ENCODE measurements around the gene UBE2Q2.
"Not testable (repeated sequence)": the region's sequence is repeated elsewhere in the genome, so short reads cannot be mapped to it uniquely, and the experiment has no call there.

Gene UBE2Q2

DNA sequence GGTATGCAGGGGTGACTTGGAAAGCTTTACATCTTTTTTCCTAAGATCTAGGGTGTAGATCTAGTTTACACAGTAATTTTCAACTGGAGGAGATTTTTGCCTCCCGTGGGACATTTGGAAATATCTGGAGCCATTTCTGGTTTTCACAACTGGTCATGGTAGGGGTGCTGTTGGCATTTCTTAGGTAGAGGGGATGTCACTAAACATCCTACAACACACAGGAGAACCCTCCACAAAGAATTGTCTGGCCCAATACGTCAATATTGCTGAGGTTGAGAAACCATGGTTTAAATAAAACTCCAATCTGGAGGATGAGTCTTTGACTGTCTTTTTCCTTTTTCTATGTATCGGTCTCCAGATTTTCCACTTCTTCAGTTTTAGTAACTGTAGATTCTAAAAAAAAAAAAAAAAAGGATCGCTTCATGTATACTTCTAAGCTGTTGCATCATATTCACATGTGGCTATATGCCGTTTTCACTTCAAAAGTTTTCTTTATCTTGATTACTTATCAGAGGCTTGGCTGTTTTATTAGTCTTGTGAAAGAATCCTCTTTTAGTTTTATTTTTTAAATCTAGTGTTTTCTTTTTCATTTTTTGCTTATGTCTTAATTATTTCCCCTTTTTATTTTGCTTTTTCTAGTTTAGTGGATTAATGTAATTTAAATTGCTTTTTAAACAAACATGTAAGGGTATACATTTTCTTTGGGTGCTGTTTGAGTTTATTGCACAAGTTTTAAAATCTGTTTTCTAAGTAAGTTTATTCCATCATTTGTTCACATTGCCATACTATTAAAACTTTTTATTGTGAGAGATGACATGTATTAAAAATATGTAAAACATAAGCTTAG, 21.2 kb downstream of the UBE2Q2 start:
- DNase-seq (ENCODE audit: extremely low read depth in 1 of 2, low read depth in 1 of 2), result no peak

DNA sequence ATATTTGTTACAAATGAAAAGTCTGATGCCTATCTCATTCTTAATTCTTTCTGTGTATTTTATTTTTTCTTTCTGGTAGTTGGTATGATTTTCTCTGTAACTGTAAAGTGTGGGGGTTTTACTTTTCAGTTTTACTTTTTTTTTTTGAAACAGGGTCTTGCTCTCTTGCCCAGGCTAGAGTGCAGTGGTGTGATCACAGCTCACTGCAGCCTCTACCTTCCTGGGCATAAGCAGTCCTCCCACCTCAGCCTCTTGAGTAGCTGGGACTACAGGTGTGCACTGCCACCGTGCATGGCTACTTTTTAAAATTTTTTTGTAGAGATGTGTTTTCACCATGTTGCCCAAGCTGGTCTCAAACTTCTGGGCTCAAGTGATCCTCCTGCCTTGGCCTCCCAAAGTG, 22.8 kb downstream of the UBE2Q2 start:
- not testable (repeated sequence) for DNase-seq (ENCODE audit: extremely low read depth in 1 of 2, low read depth in 1 of 2)

DNA sequence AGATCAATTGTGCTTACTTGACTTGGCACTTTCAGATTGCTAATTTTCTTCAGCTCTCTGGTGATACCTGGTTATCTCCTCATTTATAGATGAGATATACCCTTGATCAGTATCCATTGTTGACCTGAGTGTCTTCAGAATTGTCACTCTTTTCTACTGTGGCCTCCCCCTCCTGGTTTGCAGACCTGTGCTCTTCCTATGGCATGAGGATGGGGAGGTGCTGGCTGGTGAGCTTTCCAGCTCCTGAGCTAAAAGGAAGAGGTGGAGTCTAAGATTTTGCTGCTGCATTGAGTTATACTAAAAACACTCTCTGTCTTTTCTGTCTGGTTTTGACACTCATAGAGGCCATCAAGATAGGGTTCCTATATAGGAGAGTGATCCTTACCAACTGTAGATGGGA, 23.7 kb downstream of the UBE2Q2 start:
- DNase-seq (ENCODE audit: extremely low read depth in 1 of 2, low read depth in 1 of 2), result no peak

- no peak for DNase-seq (ENCODE audit: extremely low read depth in 1 of 2, low read depth in 1 of 2)
Measured at GRCh38 chr15:75867449-75867848, 24.2 kb downstream of the UBE2Q2 start.

GRCh38 chr15:75868019-75868418, 24.8 kb downstream of the UBE2Q2 start:
- no peak for DNase-seq (ENCODE audit: extremely low read depth in 1 of 2, low read depth in 1 of 2)

DNA sequence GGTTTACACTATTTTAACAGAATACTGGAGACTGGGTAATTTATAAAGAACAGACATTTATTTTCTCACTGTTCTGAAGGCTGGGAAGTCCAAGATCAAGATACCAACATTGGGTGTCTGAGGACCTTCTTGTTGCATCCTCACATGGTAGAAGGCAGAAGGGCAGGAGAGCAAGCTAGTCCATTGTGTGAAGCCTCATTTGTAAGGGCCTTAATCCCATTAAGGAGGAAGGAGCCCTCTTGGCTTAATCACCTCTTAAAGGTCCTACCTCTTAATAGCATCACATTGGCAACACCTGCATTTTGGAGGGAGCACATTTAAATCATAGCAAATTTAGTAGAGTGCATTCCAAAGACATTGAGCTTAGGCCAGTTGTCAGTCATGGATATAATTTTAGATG, 26.2 kb downstream of the UBE2Q2 start:
- no peak for DNase-seq (ENCODE audit: extremely low read depth in 1 of 2, low read depth in 1 of 2)

- DNase-seq (ENCODE audit: extremely low read depth in 1 of 2, low read depth in 1 of 2), result not testable (repeated sequence)
Measured at GRCh38 chr15:75871589-75871988, 28.3 kb downstream of the UBE2Q2 start.

GRCh38 chr15:75872403-75872990, 29.2 kb downstream of the UBE2Q2 start:
- no peak for DNase-seq (ENCODE audit: extremely low read depth in 1 of 2, low read depth in 1 of 2)

DNA sequence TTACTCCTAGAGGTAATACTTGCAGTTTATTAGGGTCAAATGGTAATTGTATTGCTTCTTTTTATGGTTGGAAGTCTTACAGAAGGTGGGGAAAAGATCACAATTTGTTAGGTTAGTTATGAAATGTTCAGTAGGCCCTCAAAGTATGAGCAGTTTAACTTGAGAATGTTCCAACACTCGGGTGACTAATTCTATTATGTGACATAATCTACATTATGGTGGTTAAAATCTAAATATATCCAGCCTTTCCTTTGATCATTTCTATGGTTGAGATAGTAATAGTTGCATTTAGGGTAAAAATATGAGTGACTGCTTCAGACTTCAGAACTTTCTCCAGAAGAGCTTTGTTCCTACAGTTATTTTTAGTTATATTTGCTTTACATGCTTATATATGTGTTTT, 40.8 kb downstream of the UBE2Q2 start:
- DNase-seq (ENCODE audit: extremely low read depth in 1 of 2, low read depth in 1 of 2), result no peak

DNA sequence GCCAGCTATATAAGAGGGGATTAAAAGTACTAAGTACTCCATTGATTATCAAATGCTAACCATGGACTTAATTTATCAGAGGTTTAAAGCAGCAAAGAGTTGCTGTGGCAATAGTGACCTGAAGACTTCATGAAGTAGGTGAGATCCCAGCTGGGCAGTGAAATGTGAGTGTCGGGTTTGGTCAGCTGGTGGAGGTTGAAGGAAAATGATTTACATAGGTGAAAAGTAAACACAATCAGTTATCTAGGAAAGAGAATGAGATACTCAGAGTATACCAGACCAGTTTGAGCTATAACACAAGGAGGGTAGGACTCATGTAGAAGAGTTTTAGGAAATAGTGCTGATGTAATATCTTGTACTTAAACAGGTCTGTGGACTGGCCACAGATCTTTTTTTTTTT, 43.9 kb downstream of the UBE2Q2 start:
- DNase-seq (ENCODE audit: extremely low read depth in 1 of 2, low read depth in 1 of 2), result no peak

DNA sequence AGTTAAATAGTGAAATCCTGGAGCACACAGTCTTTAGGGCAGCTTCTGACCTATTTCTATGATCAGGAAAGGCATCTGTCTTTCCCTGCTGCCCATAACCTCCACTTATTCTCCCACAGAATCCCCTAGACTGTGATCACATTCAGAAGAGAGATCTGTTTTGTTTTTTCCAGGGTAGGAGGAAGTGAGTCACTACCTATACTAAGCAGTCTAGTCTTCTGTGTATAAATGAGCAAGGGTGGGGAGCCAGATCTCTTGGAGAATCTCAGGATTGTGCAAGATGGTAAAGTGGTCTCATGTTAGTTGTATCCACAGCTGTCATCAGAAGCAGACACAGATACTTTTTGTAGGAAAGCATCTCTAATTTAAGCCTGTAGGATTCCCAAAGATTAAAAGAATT, 48.6 kb downstream of the UBE2Q2 start:
- DNase-seq (ENCODE audit: extremely low read depth in 1 of 2, low read depth in 1 of 2), result no peak

DNA sequence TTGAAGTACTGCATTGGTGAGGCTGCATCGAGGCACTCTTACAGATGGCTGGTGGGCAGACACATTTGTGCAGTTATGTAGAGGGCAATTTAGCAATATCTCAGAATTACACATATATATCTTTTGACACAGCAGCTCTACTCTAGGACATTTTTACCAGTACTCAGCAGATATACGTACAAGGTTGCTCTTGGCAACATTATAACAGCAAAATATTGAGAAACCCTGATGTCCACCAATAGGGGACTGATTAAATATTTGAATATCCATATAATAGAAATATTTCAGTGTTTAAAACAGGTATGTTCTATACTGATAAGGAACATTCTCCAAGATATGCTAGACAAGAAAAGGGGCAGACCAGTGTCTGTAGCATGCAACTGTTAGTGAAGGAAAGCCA, 52.5 kb downstream of the UBE2Q2 start:
- no peak for DNase-seq (ENCODE audit: extremely low read depth in 1 of 2, low read depth in 1 of 2)

DNA sequence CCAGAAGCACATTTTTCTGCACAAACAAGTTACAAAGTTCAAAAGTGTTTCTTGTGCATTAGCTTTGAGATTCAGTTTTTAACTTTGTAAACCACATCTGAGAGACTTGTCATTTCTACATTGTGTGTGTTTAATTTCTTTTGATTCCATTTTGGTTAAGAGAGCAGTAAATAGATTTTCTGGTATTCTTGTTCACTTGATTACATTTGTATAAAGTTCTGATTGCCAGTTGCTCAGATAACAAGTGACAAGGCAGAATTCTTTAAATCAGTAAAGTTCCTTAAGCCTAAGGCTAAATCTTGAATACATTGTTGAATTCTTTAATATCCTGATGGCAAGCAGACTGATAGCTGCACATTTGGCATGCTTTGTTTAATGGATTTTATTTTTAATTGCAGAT, 57.3 kb downstream of the UBE2Q2 start:
- no peak for DNase-seq (ENCODE audit: extremely low read depth in 1 of 2, low read depth in 1 of 2)

DNA sequence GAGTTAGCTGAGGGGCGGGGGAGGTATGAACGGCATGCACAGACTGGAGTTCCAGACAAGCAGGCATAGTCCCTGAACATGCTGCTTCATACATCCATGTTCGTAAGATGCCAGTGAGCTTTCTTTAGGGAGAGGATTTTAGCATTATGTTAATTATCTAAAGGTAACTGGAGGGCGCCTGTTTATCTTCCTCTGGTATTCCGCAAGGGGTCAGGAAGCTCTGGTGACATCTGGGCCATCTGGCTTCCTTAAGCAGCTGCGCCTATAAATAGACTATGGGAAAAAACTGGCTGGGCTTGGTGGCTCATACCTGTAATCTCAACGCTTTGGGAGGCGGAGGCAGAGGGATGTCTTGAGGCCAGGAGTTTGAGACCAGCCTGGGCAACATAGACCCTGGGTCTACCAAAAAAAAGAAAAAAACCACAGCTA, 58.9 kb downstream of the UBE2Q2 start:
- no peak for DNase-seq (ENCODE audit: extremely low read depth in 1 of 2, low read depth in 1 of 2)

GRCh38 chr15:75903331-75904239, 60.3 kb downstream of the UBE2Q2 start, which contains the start of gene FBXO22:
TSS of gene FBXO22 (plus strand) at chr15:75903878. CDS start at chr15:75903964, 86 bp downstream.
- peak; percentile 66 to 79 for DNase-seq (ENCODE audit: extremely low read depth in 1 of 2, low read depth in 1 of 2)

- no peak for DNase-seq (ENCODE audit: extremely low read depth in 1 of 2, low read depth in 1 of 2)
Measured at GRCh38 chr15:75905231-75905630, 62.0 kb downstream of the UBE2Q2 start.

- not testable (repeated sequence) for DNase-seq (ENCODE audit: extremely low read depth in 1 of 2, low read depth in 1 of 2)
Measured at GRCh38 chr15:75910355-75910754, 67.1 kb downstream of the UBE2Q2 start.

DNA sequence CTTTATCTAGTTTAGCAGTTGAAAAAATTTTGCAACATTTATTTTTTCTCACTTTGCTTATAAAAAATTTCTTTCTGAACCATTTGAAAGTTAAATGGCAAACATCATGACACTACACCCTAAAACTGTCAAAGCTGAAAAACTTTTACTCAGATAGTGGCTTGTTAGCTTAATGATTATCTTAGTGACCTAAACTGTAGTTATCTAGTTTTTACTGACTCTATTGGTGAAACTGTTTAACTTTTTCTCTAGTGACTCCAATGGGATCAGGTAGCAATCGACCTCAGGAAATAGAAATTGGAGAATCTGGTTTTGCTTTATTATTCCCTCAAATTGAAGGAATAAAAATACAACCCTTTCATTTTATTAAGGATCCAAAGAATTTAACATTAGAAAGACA, 73.7 kb downstream of the UBE2Q2 start:
- DNase-seq (ENCODE audit: extremely low read depth in 1 of 2, low read depth in 1 of 2), result no peak

DNA sequence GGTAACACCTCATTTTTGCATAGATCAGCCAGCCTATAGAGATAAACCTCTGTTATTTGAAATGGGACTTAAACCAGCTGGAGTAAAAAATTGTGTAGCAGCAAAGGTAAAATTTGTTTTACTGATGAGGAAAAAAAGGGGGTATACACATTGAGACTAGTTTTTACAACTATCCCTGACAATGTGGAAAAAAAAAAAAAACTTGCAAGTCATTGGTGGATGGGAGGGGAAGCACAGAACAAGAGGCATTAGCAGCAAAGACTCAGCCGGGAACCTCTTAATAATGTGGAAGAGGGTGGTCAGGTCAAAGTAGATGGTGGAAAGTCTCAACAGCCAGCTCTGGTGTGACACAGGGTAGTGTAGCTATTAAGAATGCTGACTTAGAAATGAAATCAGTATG, 74.9 kb downstream of the UBE2Q2 start:
- DNase-seq (ENCODE audit: extremely low read depth in 1 of 2, low read depth in 1 of 2), result no peak

DNA sequence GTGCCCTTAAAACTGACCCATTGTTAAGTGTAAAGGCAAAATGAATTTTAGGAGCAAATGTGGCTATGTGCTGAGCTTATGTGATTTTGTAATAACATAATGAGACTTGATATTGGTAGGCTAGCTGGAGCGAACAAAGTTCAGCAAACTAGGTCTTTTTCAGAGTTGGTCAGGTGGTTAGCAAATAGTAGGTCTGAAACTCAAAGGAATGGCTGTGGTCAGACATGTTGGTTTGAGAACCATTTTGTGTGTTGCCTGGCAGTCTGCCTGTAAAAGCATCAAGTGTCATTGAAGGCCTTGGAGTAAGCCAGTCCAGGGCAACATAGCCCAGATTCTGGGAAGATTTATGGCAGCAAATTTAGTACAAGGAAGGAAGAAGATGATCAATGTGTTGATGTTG, 76.8 kb downstream of the UBE2Q2 start:
- DNase-seq (ENCODE audit: extremely low read depth in 1 of 2, low read depth in 1 of 2), result no peak
